Gastrocnemius medialis (tissue), 4 donors: ENCODE data around the gene ZNF778.

Source experiments
- POLR2A ChIP-seq, 2 donors: fragments of 450-650 bp; IDR thresholded peaks; one replicate each; pipeline ENCODE4 v1.6.1; 2017; ENCODE audit warnings: antibody characterized with exemption in 2 of 2, mild to moderate bottlenecking in 2 of 2, moderate library complexity in 2 of 2
- TF ChIP-seq, protein P1 (sequence below), 5 experiments: fragments of 450-650 bp in 3 of 5; fragments of 200-600 bp in 2 of 5; sonication (generic) in 2 of 5; IDR thresholded peaks in 4 of 5; conservative IDR thresholded peaks in 1 of 5; 1 replicate in 4 of 5; 2 replicates in 1 of 5; pipeline ENCODE4 v1.5.1; 2016 to 2019; ENCODE audit warnings: antibody characterized with exemption in 5 of 5, mild to moderate bottlenecking in 3 of 5, moderate library complexity in 3 of 5

- TF ChIP-seq, protein P1, sequence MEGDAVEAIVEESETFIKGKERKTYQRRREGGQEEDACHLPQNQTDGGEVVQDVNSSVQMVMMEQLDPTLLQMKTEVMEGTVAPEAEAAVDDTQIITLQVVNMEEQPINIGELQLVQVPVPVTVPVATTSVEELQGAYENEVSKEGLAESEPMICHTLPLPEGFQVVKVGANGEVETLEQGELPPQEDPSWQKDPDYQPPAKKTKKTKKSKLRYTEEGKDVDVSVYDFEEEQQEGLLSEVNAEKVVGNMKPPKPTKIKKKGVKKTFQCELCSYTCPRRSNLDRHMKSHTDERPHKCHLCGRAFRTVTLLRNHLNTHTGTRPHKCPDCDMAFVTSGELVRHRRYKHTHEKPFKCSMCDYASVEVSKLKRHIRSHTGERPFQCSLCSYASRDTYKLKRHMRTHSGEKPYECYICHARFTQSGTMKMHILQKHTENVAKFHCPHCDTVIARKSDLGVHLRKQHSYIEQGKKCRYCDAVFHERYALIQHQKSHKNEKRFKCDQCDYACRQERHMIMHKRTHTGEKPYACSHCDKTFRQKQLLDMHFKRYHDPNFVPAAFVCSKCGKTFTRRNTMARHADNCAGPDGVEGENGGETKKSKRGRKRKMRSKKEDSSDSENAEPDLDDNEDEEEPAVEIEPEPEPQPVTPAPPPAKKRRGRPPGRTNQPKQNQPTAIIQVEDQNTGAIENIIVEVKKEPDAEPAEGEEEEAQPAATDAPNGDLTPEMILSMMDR (IDR thresholded peaks at IDR 0.05 in 4 of 5, conservative IDR thresholded peaks at IDR 0.05 in 1 of 5): no peak
- no peak for TF ChIP-seq POLR2A (IDR thresholded peaks at IDR 0.05)
Observed at GRCh38 chr16:89172528-89173173, 44.9 kb upstream of the ZNF778 start.
